K562 (cell line): ENCODE measurements around the gene RNF11. TPM values are rescaled to one million over a fixed set of nuclear protein-coding genes. Genes with fewer than 3 reads are reported as not detected.

Experiments
- COPS2 ChIP-seq: fragments of 450-650 bp; conservative IDR thresholded peaks from 2 replicates; pipeline ENCODE4 v1.6.1; 2016; ENCODE audit warnings: mild to moderate bottlenecking, moderate library complexity
- MGA ChIP-seq: fragments of 450-650 bp; IDR thresholded peaks from 2 replicates; pipeline ENCODE4 v1.6.1; 2016; ENCODE audit warnings: mild to moderate bottlenecking, moderate library complexity
- POLR3G ChIP-seq: IDR thresholded peaks from 2 replicates; pipeline ENCODE4 v1.6.1; 2011; ENCODE audit not compliant: insufficient read length, insufficient replicate concordance; ENCODE audit errors: extremely low read depth
- ZNF444 ChIP-seq: fragments of 250-450 bp; sonication (Bioruptor Pico); IDR thresholded peaks from 2 replicates; pipeline ENCODE4 v1.4.0; 2020; ENCODE audit warnings: mild to moderate bottlenecking, moderate library complexity
- ZNF695 ChIP-seq: fragments of 450-650 bp; formaldehyde crosslinking; IDR thresholded peaks from 2 replicates; pipeline ENCODE4 v1.4.0; 2020; ENCODE audit warnings: mild to moderate bottlenecking, moderate library complexity
- polyA plus RNA-seq, 8 experiments: library from polyadenylated mRNA; depleted of rRNA in 4 of 8; stranded (reverse) in 5 of 8; unstranded in 3 of 8; fragments of >200 nt; fragmentation: Nextera tagmentation in 2 of 8; fragmentation: Illumina TruSeq in 1 of 8; extraction: Ambion mirVana in 2 of 8; extraction: Trizol in 1 of 8; gene quantifications; 2 replicates each; pipeline versions ENCODE4 v1.2.1 to v1.2.3, GENCODE V29; 2011 to 2014; ENCODE audit warnings: inconsistent platforms in 1 of 8, missing spikeins in 1 of 8
- total RNA-seq, 7 experiments: library from RNA; depleted of rRNA in 6 of 7; stranded (reverse); fragments of >200 nt in 6 of 7; fragmentation: Illumina TruSeq in 2 of 7; extraction: Trizol in 2 of 7; gene quantifications; 2 replicates each; pipeline versions ENCODE4 v1.2.1 to v1.2.3, GENCODE V29; 2011 to 2021; ENCODE audit warnings: low replicate concordance in 1 of 7

Gene RNF11
- total and polyA plus RNA-seq, 9 of the 15 experiments (the other 6 are each of a cell fraction or from before 2014, with no cell fraction given) = 5.7 to 34.3 (median 23.1) TPM

- no peak for TF ChIP-seq MGA
- no peak for TF ChIP-seq COPS2
- TF ChIP-seq ZNF695 (CRISPR knock-in tag) = no peak
- TF ChIP-seq ZNF444 (CRISPR knock-in tag) = no peak
- TF ChIP-seq POLR3G = no peak
These were observed 19.3 kb downstream of the RNF11 start (continued) for GRCh38 chr1:51255331-51255730.
